ENCODE results near the gene VPS13C. TPM values are rescaled to one million over a fixed set of nuclear protein-coding genes. Genes with fewer than 3 reads are reported as not detected.
A peak's percentile ranks its signal among the peaks of the same experiment; 100 is the strongest.

VPS13C gene
- polyA plus RNA-seq, 2 of the 4 experiments (the other 2 are of a cell fraction) = 13.2 to 26.5 TPM

GRCh38 chr15:61906961-61907752 is 153.1 kb downstream of the VPS13C start (continued):
- TF ChIP-seq SMC3 (IDR thresholded peaks at IDR 0.05) (no peak), TFCP2L1 (CRISPR knock-in tag; IDR thresholded peaks at IDR 0.05) (no peak), HOXA7 (CRISPR knock-in tag; IDR thresholded peaks at IDR 0.05) (no peak), JUN (IDR thresholded peaks at IDR 0.05) (no peak), RNF2 (IDR thresholded peaks at IDR 0.05; ENCODE audit: borderline replicate concordance, low read depth) (no peak), ZFP36 (IDR thresholded peaks at IDR 0.05; ENCODE audit: borderline replicate concordance, partially characterized antibody) (no peak)

- ATAC-seq (no peak), DNase-seq (ENCODE audit: low read depth in 1 of 2, low spot score in 1 of 2) (no peak), FAIRE-seq (peak; percentile 23)
- Histone ChIP-seq H3K4me2 (no peak overlapping the region), H3K4me3 (no peak overlapping the region), H3K4me1 (peaks cover 9% of the 10 kb centered on the region; the same call in 2 of the 3 replicates), H3K9me3 (peaks cover 21% of the 10 kb centered on the region), H3K27ac (no peak overlapping the region)
- CTCF ChIA-PET = no interaction called here
- POLR2A ChIA-PET = no interaction called here
- TF ChIP-seq MAZ (IDR thresholded peaks at IDR 0.05; ENCODE audit: borderline replicate concordance, low read depth, low read length) (no peak), SREBF2 (IDR thresholded peaks at IDR 0.05) (no peak), ZNF302 (CRISPR knock-in tag; IDR thresholded peaks at IDR 0.05) (no peak), RCOR1 (IDR thresholded peaks at IDR 0.05; ENCODE audit: low read depth, low read length) (no peak), RFX5 (IDR thresholded peaks at IDR 0.05) (no peak), HOXB5 (CRISPR knock-in tag; IDR thresholded peaks at IDR 0.05) (no peak), NPAS2 (CRISPR knock-in tag; IDR thresholded peaks at IDR 0.05; ENCODE audit: borderline replicate concordance) (no peak), CEBPB (IDR thresholded peaks at IDR 0.05) (no peak), SMC3 (IDR thresholded peaks at IDR 0.05) (no peak), HOXB13 (CRISPR knock-in tag; IDR thresholded peaks at IDR 0.05; ENCODE audit: low read depth) (no peak), GATA3 (IDR thresholded peaks at IDR 0.05; ENCODE audit: borderline replicate concordance) (no peak), CBX2 (IDR thresholded peaks at IDR 0.05; ENCODE audit: borderline replicate concordance, low read depth) (no peak), TP53 (CRISPR knock-in tag; IDR thresholded peaks at IDR 0.05) (no peak), JUNB (IDR thresholded peaks at IDR 0.05) (no peak), MAFK (IDR thresholded peaks at IDR 0.05; ENCODE audit: partially characterized antibody) (no peak)
- TF ChIP-seq, protein P1, sequence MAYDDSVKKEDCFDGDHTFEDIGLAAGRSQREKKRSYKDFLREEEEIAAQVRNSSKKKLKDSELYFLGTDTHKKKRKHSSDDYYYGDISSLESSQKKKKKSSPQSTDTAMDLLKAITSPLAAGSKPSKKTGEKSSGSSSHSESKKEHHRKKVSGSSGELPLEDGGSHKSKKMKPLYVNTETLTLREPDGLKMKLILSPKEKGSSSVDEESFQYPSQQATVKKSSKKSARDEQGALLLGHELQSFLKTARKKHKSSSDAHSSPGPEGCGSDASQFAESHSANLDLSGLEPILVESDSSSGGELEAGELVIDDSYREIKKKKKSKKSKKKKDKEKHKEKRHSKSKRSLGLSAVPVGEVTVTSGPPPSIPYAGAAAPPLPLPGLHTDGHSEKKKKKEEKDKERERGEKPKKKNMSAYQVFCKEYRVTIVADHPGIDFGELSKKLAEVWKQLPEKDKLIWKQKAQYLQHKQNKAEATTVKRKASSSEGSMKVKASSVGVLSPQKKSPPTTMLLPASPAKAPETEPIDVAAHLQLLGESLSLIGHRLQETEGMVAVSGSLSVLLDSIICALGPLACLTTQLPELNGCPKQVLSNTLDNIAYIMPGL (CRISPR knock-in tag; IDR thresholded peaks at IDR 0.05; ENCODE audit: borderline replicate concordance) = no peak
- TF ChIP-seq, protein P2, sequence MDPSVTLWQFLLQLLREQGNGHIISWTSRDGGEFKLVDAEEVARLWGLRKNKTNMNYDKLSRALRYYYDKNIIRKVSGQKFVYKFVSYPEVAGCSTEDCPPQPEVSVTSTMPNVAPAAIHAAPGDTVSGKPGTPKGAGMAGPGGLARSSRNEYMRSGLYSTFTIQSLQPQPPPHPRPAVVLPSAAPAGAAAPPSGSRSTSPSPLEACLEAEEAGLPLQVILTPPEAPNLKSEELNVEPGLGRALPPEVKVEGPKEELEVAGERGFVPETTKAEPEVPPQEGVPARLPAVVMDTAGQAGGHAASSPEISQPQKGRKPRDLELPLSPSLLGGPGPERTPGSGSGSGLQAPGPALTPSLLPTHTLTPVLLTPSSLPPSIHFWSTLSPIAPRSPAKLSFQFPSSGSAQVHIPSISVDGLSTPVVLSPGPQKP (IDR thresholded peaks at IDR 0.05; ENCODE audit: low read depth, low read length) = no peak
These were observed 167.1 kb downstream of the VPS13C start for GRCh38 chr15:61893146-61893545.

DNA sequence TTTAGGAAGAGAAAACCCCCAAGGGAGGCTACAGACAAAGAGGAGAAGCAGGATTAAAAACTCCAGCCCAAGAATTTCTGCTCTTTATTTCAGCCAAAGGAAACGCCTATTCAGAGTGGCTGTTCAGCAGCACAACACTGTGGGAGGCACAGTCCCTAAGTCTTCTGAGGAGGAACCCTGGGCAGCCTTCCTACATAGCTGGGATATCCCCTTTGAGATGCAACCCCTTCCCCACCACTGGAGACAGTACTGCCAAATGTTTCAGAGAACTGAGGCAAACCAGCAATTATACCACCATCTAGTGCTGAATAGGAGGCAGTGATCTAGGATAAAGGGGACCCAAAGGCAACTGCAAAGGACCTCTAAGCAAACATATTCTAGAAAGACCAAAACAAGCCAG is 168.1 kb downstream of the VPS13C start:
- no peak overlapping the region for H3K4me2 ChIP-seq
- peaks cover 21% of the 10 kb centered on the region for H3K9me3 ChIP-seq
- WGBS (ENCODE audit: missing lambda C conversion rate) = 100% methylated on average over 1 of the region's 1 CpG
- FAIRE-seq = no peak
- H3K4me1 ChIP-seq = peaks cover 9% of the 10 kb centered on the region; the same call in 2 of the 3 replicates
- TF ChIP-seq RNF2 (IDR thresholded peaks at IDR 0.05; ENCODE audit: borderline replicate concordance, low read depth) = no peak
- no peak for TF ChIP-seq EP300 (IDR thresholded peaks at IDR 0.05)
- TF ChIP-seq EHF (CRISPR knock-in tag; IDR thresholded peaks at IDR 0.05) = no peak
- TF ChIP-seq MAFK (IDR thresholded peaks at IDR 0.05; ENCODE audit: partially characterized antibody) = no peak
- TF ChIP-seq ZFP36 (IDR thresholded peaks at IDR 0.05; ENCODE audit: borderline replicate concordance, partially characterized antibody) = no peak
- no peak for TF ChIP-seq ZSCAN20 (CRISPR knock-in tag; IDR thresholded peaks at IDR 0.05)
- no peak for TF ChIP-seq FOXS1 (CRISPR knock-in tag; IDR thresholded peaks at IDR 0.05)
- no peak for TF ChIP-seq RFX5 (IDR thresholded peaks at IDR 0.05)
- TF ChIP-seq HDAC2 (IDR thresholded peaks at IDR 0.05) = no peak
- TF ChIP-seq PHF8 (IDR thresholded peaks at IDR 0.05; ENCODE audit: borderline replicate concordance, low read depth) = no peak
- no peak for TF ChIP-seq JUNB (IDR thresholded peaks at IDR 0.05)
- TF ChIP-seq BHLHE40 (IDR thresholded peaks at IDR 0.05; ENCODE audit: low read depth, low read length) = no peak
- H3K27ac ChIP-seq = no peak overlapping the region
- no peak overlapping the region for H3K4me3 ChIP-seq
- ChIA-PET CTCF (interaction anchor here (1.0 kb wide), 1 partner anchor 12 kb away, joined by 3 read pairs; no protein-coding TSS in a partner anchor), POLR2A (no interaction called here)
- no peak for DNase-seq (ENCODE audit: low read depth in 1 of 2, low spot score in 1 of 2)
- ATAC-seq = no peak

Measured in A549 (cell line).